ENCODE data around the gene PDE6C. TPM values are rescaled to one million over a fixed set of nuclear protein-coding genes. Genes with fewer than 3 reads are reported as not detected.

The PDE6C gene
- total RNA-seq, 6 experiments from 2014 or later, result not detected

DNA sequence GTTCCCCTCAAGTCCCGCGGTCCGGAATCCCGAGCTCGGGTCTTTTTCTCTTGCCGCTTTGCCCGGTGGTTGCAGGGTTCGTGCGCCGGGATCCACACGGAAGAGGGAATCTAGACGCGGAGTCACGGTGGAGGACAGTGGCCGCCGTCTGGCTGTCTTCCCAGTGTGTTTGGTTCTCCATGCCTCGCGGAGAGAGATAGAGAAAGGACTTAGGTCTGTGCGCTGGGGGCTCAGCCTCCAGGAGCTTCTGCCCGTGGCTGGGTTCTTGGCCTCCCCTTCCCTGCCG lies 44.3 kb upstream of the PDE6C start:
- Histone ChIP-seq H3K4me1 (peaks cover 0 to 5% (median 0%) of the 10 kb centered on the region in 4 donors), H3K4me3 (no peak overlapping the region), H3K27ac (no peak overlapping the region), H3K9me3 (no peaks in the 10 kb centered on the region), H3K36me3 (no peaks in the 10 kb centered on the region), H3K27me3 (peaks cover 0 to 7% of the 10 kb centered on the region in 2 donors)
- ATAC-seq (peak in 3 of 4 donors; percentile 8 to 37 (median 31)), DNase-seq (no peak)
- WGBS (ENCODE audit: insufficient coverage, low coverage, low lambda C conversion rate, missing lambda C conversion rate), result 12% methylated on average over 12 of the region's 21 CpGs
- no peak for TF ChIP-seq POLR2A (IDR thresholded peaks at IDR 0.05)
- TF ChIP-seq, protein P1, sequence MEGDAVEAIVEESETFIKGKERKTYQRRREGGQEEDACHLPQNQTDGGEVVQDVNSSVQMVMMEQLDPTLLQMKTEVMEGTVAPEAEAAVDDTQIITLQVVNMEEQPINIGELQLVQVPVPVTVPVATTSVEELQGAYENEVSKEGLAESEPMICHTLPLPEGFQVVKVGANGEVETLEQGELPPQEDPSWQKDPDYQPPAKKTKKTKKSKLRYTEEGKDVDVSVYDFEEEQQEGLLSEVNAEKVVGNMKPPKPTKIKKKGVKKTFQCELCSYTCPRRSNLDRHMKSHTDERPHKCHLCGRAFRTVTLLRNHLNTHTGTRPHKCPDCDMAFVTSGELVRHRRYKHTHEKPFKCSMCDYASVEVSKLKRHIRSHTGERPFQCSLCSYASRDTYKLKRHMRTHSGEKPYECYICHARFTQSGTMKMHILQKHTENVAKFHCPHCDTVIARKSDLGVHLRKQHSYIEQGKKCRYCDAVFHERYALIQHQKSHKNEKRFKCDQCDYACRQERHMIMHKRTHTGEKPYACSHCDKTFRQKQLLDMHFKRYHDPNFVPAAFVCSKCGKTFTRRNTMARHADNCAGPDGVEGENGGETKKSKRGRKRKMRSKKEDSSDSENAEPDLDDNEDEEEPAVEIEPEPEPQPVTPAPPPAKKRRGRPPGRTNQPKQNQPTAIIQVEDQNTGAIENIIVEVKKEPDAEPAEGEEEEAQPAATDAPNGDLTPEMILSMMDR (IDR thresholded peaks at IDR 0.05), result no peak
- intact Hi-C loops (cut with DNase I), result no loop called here

DNA sequence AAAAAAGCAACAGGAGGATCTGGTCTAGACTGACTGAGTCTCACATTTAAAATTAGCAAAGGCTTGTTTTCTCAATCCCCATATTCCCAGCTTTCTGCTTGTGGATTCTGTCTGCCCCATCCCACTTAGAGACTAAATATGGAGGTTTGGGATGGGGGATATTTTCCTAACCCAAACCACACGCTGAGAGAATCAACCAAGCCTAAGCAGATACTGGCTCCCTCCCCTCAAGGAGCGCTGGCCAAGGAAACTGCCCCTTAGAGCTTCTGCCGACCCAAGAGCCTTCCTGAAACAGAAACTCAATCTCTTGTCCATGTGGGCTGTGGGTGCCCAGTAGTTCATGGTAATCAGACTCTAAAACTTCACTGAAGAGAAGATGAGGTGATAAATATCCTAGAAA lies 42.0 kb upstream of the PDE6C start:
- no peak for DNase-seq
- H3K36me3 ChIP-seq, result no peaks in the 10 kb centered on the region
- peaks cover 0 to 7% of the 10 kb centered on the region in 2 donors for H3K27me3 ChIP-seq
- no peak overlapping the region for H3K4me3 ChIP-seq
- no peak for ATAC-seq
- no peak for TF ChIP-seq POLR2A (IDR thresholded peaks at IDR 0.05)
- TF ChIP-seq, protein P1 (IDR thresholded peaks at IDR 0.05), result no peak
- H3K9me3 ChIP-seq, result no peaks in the 10 kb centered on the region
- peaks cover 0 to 5% (median 0%) of the 10 kb centered on the region in 4 donors for H3K4me1 ChIP-seq
- intact Hi-C loops (cut with DNase I), result no loop called here
- 29% methylated on average over 2 of the region's 3 CpGs for WGBS (ENCODE audit: insufficient coverage, low coverage, low lambda C conversion rate, missing lambda C conversion rate)
- no peak overlapping the region for H3K27ac ChIP-seq

DNA sequence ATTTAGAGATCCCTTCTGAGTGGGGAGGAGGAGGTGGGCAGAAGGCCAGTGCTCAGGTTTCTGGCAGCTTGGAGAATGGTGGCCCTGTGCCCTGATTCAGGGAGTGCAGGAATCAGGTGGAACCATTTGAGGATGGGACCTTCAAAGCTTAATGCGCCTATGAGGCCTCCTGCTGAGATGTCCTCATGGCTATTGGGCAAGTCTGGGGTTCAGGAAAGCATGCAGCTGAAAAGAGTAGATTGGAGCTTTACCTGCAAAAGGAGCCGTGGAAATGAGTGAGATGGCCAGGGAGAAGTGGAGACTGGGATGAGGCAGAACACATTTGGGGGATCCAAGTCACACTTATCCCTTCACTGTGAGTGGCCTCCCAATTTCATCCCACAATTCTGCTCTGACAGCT lies 39.7 kb upstream of the PDE6C start:
- intact Hi-C loops (cut with DNase I), result no loop called here
- DNase-seq, result no peak

DNA sequence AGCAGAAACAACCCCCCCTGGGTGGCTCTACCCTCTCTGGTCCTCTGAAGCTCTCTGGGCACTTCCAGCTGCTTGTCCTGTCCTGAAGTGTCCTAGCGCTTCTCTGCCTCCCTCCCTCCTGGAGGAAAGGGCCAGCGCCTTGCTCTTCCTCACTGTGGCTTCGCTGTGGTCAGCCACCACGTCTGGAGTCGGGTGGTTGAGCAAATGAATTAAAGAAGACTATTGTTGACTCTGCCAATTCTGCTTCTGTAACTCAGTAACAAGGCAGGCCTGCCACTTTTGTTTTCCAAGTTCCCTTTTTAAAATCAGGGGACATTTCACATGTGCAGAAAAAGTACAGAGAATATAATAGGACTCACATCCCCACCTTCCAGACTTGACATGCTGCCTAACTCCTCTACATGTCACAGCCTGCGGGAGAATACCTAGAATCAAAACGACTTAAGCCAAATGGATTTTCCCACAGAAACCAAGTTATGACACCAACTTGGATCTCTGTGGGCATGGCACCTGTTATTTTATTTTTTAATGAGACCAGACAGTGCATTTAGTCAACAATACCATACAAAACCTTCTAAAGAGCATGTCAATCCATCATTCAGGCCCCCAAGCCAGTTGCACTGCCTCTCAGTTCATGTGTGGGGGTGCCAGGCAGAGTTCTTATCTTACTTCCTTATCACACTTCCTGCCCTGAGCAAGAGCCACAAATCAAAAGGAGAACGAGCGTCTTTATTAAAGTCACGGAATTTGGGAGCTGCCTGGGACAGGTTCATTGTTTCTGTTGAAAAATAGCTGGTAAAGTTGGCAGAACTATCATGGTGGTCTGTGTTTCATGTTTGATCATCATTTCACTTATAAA lies 39.1 kb upstream of the PDE6C start:
- H3K27me3 ChIP-seq, result no peaks in the 10 kb centered on the region
- no peaks in the 10 kb centered on the region for H3K9me3 ChIP-seq
- no peak overlapping the region for H3K27ac ChIP-seq
- WGBS (ENCODE audit: insufficient coverage, low coverage, low lambda C conversion rate, missing lambda C conversion rate), result 51% methylated on average over 10 of the region's 10 CpGs
- no peaks in the 10 kb centered on the region for H3K36me3 ChIP-seq
- H3K4me1 ChIP-seq, result no peaks in the 10 kb centered on the region
- ATAC-seq, result peak; percentile 44 to 71 (median 64)
- intact Hi-C loops (cut with DNase I), result no loop called here
- DNase-seq, result peak in 1 of 3 donors; percentile 40
- H3K4me3 ChIP-seq, result no peak overlapping the region
- TF ChIP-seq, protein P1 (IDR thresholded peaks at IDR 0.05), result no peak
- no peak for TF ChIP-seq POLR2A (IDR thresholded peaks at IDR 0.05)

More for the DNA sequence above, 39.7 kb upstream of the PDE6C start:
- no peak overlapping the region for H3K4me3 ChIP-seq
- no peak for TF ChIP-seq POLR2A (IDR thresholded peaks at IDR 0.05)
- TF ChIP-seq, protein P1 (IDR thresholded peaks at IDR 0.05), result no peak
- H3K4me1 ChIP-seq, result no peaks in the 10 kb centered on the region
- H3K27ac ChIP-seq, result no peak overlapping the region
- no peaks in the 10 kb centered on the region for H3K36me3 ChIP-seq
- ATAC-seq, result no peak
- H3K27me3 ChIP-seq, result peaks cover 0 to 2% of the 10 kb centered on the region in 2 donors
- 71% methylated on average over 2 of the region's 2 CpGs for WGBS (ENCODE audit: insufficient coverage, low coverage, low lambda C conversion rate, missing lambda C conversion rate)
- H3K9me3 ChIP-seq, result no peaks in the 10 kb centered on the region
